Astrocyte of the cerebellum (primary cell): ENCODE measurements around the gene ENGASE.

Experiments
- DNase-seq: peaks from one replicate; pipeline ENCODE4 v3.0.0-alpha.2; 2011; ENCODE audit warnings: low read depth
- H3K4me3 ChIP-seq: 2 replicates; pipeline ENCODE4 v1.5.1; 2011; ENCODE audit warnings: mild to moderate bottlenecking, low read depth, low read length, moderate library complexity
- in situ Hi-C: cut with HindIII; loops from 2 replicates; pipeline ENCODE4 v1.10.0; 2017; ENCODE audit warnings: low sequenced_read_pairs
- TF ChIP-seq, protein P1 (sequence below): IDR thresholded peaks from 2 replicates; pipeline ENCODE4 v1.5.1; 2012; ENCODE audit warnings: low read length, low read depth, moderate library complexity, mild to moderate bottlenecking; ENCODE audit errors: missing control alignments

The ENGASE gene

DNA sequence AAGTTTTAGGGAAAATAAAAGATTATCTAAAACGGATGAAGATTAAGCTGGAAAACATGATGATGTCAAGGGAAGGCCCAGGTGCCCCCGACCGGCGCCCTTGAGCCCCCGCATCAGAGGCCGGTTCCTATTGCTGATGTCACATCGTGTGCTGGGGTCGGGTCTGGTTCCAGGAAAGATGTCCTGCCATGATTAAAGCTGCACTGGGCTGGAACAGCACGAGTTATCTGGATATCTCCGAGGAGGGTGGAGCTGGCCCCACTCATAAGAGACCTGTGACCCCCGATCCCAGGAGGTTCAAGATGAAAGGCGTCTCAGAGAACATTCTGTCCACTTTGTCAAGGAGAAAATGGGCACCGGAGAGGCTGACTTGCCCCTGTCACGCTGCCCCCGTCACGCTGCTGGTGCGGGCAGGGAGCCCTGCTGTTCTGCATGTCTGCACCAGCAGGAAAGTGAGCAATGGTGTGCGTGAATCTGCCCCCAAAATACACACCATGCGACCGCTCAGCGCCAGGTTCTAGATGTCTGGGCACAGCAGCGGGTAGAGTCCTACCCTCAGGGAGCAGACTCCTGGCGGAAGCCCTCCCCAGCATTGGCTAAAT lies 53.0 kb downstream of the ENGASE start:
- TF ChIP-seq, protein P1, sequence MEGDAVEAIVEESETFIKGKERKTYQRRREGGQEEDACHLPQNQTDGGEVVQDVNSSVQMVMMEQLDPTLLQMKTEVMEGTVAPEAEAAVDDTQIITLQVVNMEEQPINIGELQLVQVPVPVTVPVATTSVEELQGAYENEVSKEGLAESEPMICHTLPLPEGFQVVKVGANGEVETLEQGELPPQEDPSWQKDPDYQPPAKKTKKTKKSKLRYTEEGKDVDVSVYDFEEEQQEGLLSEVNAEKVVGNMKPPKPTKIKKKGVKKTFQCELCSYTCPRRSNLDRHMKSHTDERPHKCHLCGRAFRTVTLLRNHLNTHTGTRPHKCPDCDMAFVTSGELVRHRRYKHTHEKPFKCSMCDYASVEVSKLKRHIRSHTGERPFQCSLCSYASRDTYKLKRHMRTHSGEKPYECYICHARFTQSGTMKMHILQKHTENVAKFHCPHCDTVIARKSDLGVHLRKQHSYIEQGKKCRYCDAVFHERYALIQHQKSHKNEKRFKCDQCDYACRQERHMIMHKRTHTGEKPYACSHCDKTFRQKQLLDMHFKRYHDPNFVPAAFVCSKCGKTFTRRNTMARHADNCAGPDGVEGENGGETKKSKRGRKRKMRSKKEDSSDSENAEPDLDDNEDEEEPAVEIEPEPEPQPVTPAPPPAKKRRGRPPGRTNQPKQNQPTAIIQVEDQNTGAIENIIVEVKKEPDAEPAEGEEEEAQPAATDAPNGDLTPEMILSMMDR: no peak
- H3K4me3 ChIP-seq: no peak overlapping the region
- no peak for DNase-seq
- in situ Hi-C loops: no loop called here

- in situ Hi-C loops: no loop called here
- no peak for DNase-seq
- H3K4me3 ChIP-seq: no peak overlapping the region
- TF ChIP-seq, protein P1: no peak
These were observed 54.9 kb downstream of the ENGASE start for GRCh38 chr17:79129523-79129922.

DNA sequence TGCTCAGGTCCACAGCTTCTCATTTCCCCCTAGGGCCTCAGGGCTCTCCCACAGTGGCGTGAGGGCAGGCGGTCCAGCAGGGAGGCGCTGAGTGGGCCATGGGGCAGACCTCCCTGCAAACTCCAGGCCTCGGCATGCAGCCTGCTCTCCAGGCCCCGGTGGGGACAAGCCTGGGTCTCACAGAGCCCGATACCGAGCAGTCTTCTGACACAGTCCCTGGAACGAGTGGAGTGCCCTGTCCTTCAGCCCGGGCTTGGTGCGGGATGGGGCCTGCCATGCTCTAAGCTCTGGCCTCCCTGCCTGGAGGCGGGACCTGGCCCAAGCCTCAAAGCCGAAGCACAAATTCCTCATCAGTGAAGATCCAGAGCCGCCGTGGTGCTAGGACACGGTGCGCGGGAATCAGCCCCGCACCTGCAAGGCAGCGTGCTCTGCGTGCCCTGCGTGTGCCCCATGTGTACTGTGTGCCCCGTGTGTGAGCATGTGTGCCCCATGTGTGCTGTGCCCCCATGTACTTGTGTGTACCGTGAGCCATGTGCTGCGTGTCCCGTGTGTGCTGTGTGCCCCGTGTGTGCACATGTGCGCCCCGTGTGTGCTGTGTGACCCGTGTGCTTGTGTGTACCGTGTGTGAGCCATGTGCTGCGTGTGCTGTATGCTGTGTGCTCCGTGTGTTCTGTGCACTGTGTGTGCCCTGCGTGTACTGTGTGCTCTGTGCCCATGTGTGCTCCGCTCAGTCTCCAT lies 56.1 kb downstream of the ENGASE start:
- H3K4me3 ChIP-seq: no peak overlapping the region
- in situ Hi-C loops: no loop called here
- no peak for DNase-seq
- TF ChIP-seq, protein P1: no peak

DNA sequence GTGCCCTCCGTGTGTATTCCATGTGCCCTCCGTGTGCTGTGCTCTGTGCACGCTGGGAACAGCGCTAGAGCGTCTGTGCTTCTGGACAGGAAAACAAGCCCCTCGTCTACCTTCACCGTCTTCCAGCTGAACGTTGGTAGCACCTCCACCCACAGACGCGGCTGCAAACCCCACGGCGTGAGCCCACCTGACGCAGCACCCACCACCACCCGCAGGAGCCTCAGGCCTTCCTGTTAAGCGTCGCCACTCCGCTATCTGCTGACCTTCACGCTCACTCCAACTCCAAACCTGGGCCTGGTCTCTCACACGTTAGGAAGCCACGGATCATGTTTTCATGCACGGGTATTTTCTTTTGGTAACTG lies 56.6 kb downstream of the ENGASE start:
- in situ Hi-C loops: no loop called here
- H3K4me3 ChIP-seq: no peak overlapping the region
- DNase-seq: no peak
- TF ChIP-seq, protein P1: no peak

DNA sequence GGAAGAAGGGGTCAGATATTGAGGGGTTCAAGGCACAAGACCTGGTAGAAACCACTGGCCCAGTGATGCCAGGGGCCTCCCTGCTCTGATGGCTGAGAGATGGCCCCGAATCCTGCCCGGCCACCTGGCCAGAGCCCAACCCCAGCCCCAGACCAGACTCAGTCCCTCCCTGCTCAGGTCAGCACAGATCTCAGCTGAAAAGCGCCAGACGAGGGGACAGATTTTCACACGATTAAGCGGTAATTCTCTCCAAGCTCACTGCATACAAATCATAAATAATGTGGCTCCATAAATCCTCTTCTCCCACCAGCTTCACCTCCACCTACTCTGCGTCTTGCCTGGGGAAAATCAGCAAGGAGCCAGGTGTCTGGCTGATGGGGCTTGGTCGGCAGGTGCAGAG lies 57.1 kb downstream of the ENGASE start:
- in situ Hi-C loops: no loop called here
- TF ChIP-seq, protein P1: no peak
- no peak overlapping the region for H3K4me3 ChIP-seq
- no peak for DNase-seq

DNA sequence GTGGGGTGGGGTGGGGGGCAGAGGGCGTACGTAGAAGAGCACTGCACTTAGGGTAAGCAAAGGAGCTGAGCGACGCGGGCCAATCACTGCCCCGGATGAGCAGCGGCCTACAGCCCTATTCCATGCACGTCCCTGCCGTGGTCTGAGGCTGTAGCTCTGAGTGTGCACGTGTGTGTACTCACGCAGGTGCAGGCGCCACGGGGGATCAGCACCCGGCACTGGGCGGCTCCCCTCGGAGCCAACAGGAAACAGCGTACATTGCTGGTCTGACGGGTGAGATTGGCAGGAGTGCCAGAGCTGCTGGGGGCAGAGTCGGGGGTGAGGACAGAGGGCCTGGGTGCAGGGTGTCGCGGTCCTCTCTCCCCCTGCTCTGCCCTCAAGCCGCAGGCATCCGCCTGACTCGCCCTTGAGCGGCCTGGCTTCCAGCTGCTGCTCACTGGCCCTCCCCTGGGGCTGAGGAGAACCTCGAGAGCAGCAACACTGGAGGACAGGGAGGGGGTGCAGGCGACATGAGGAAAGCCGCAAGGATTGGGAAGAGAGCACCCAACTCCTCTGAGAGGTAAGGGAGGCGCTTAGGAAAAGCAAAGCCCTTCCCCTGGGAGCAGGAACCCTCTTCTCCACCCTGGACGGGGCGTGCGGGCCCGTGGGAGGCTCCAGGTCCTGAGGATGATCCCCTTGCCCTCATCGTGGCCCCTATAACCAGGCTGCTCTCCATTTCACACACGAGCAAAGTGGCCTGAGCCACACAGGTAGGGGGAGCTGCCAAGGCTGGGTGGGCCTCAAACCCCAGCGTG lies 57.8 kb downstream of the ENGASE start:
- TF ChIP-seq, protein P1: no peak
- H3K4me3 ChIP-seq: no peak overlapping the region
- no peak for DNase-seq
- in situ Hi-C loops: no loop called here
